Measurements from ENCODE around the gene NOSTRIN. TPM values are rescaled to one million over a fixed set of nuclear protein-coding genes. Genes with fewer than 3 reads are reported as not detected.
A peak's percentile ranks its signal among the peaks of the same experiment; 100 is the strongest.

Gene NOSTRIN
- total and polyA plus RNA-seq, 7 donors = 3.7 to 8.1 (median 5.3) TPM

- DNase-seq (no peak), ATAC-seq (no peak)
- no peak for TF ChIP-seq CTCF (IDR thresholded peaks at IDR 0.05)
- WGBS, 3 donors = 59 to 62% (median 59%) methylated on average over 3 of the region's 3 CpGs
- no peak overlapping the region for H3K27ac ChIP-seq
- intact Hi-C loops (cut with DNase I) = no loop called here
- no peaks in the 10 kb centered on the region for H3K27me3 ChIP-seq (ENCODE audit: insufficient read depth in 3 of 3, low read length in 2 of 3)
- no peaks in the 10 kb centered on the region for H3K9me3 ChIP-seq
- H3K36me3 ChIP-seq (ENCODE audit: insufficient read depth in 1 of 2, low read depth in 1 of 2) = no peaks in the 10 kb centered on the region
- peak overlapping the region; percentile 44 for H3K4me3 ChIP-seq
- no peaks in the 10 kb centered on the region for H3K4me1 ChIP-seq
Measured at GRCh38 chr2:168804214-168804613, 1.8 kb downstream of the NOSTRIN start.

GRCh38 chr2:168805615-168806014, 3.2 kb downstream of the NOSTRIN start:
- intact Hi-C loops (cut with DNase I) = no loop called here
- ATAC-seq (no peak), DNase-seq (no peak)
- Histone ChIP-seq H3K27ac (no peak overlapping the region), H3K36me3 (ENCODE audit: insufficient read depth in 1 of 2, low read depth in 1 of 2) (no peaks in the 10 kb centered on the region), H3K4me1 (no peaks in the 10 kb centered on the region), H3K27me3 (ENCODE audit: insufficient read depth in 3 of 3, low read length in 2 of 3) (no peaks in the 10 kb centered on the region), H3K4me3 (no peak overlapping the region), H3K9me3 (no peaks in the 10 kb centered on the region)
- TF ChIP-seq CTCF (IDR thresholded peaks at IDR 0.05) = no peak
- 94 to 95% (median 94%) methylated on average over 7 of the region's 7 CpGs for WGBS, 3 donors

- Histone ChIP-seq H3K36me3 (ENCODE audit: insufficient read depth in 1 of 2, low read depth in 1 of 2) (no peaks in the 10 kb centered on the region), H3K27ac (no peak overlapping the region), H3K27me3 (ENCODE audit: insufficient read depth in 3 of 3, low read length in 2 of 3) (no peaks in the 10 kb centered on the region), H3K4me1 (no peaks in the 10 kb centered on the region), H3K4me3 (no peak overlapping the region), H3K9me3 (no peaks in the 10 kb centered on the region)
- DNase-seq (no peak), ATAC-seq (no peak)
- intact Hi-C loops (cut with DNase I) = no loop called here
- TF ChIP-seq CTCF (IDR thresholded peaks at IDR 0.05) = no peak
Measured at GRCh38 chr2:168809537-168809936, 7.1 kb downstream of the NOSTRIN start.

GRCh38 chr2:168810235-168810634, 7.8 kb downstream of the NOSTRIN start:
- Histone ChIP-seq H3K27me3 (ENCODE audit: insufficient read depth in 3 of 3, low read length in 2 of 3) (no peaks in the 10 kb centered on the region), H3K9me3 (no peaks in the 10 kb centered on the region), H3K4me3 (no peak overlapping the region), H3K4me1 (no peaks in the 10 kb centered on the region), H3K27ac (no peak overlapping the region), H3K36me3 (ENCODE audit: insufficient read depth in 1 of 2, low read depth in 1 of 2) (no peaks in the 10 kb centered on the region)
- DNase-seq (no peak), ATAC-seq (no peak)
- WGBS, 3 donors = 91 to 94% (median 94%) methylated on average over 2 of the region's 2 CpGs
- no peak for TF ChIP-seq CTCF (IDR thresholded peaks at IDR 0.05)
- intact Hi-C loops (cut with DNase I) = no loop called here

GRCh38 chr2:168811696-168812095, 9.3 kb downstream of the NOSTRIN start:
- Histone ChIP-seq H3K4me1 (no peaks in the 10 kb centered on the region), H3K27ac (no peak overlapping the region), H3K36me3 (ENCODE audit: insufficient read depth in 1 of 2, low read depth in 1 of 2) (no peaks in the 10 kb centered on the region), H3K27me3 (ENCODE audit: insufficient read depth in 3 of 3, low read length in 2 of 3) (no peaks in the 10 kb centered on the region), H3K4me3 (no peak overlapping the region), H3K9me3 (no peaks in the 10 kb centered on the region)
- intact Hi-C loops (cut with DNase I) = no loop called here
- DNase-seq (no peak), ATAC-seq (no peak)
- 61 to 70% (median 69%) methylated on average over 3 of the region's 3 CpGs for WGBS, 3 donors
- TF ChIP-seq CTCF (IDR thresholded peaks at IDR 0.05) = no peak
